Right lobe of liver (tissue), 6 donors: ENCODE results near the gene AURKAIP1. TPM values are rescaled to one million over a fixed set of nuclear protein-coding genes. Genes with fewer than 3 reads are reported as not detected.

Experiments used
- ATAC-seq, 4 donors: fragments of 200-7000 bp; cut with Tn5 transposase; one replicate each; pipeline ENCODE4 v1.9.1; 2020; ENCODE audit warnings: mild to moderate bottlenecking in 4 of 4, moderate library complexity in 4 of 4
- DNase-seq, 3 donors: peaks; one replicate each; pipeline ENCODE4 v3.0.0-alpha.2; 2020
- H3K27ac ChIP-seq, 3 donors: fragments of 200-600 bp; one replicate each; pipeline ENCODE4 v1.8.0; 2022
- H3K27me3 ChIP-seq, 2 donors: fragments of 200-600 bp; one replicate each; pipeline ENCODE4 v1.8.0; 2022
- H3K36me3 ChIP-seq, 4 donors: fragments of 200-600 bp; sonication (generic) in 1 of 4; one replicate each; pipeline versions ENCODE4 v1.5.1 to v1.8.0; 2017 to 2022; ENCODE audit warnings: control low read depth in 1 of 4
- H3K4me1 ChIP-seq, 4 donors: fragments of 200-600 bp; sonication (generic) in 1 of 4; one replicate each; pipeline versions ENCODE4 v1.5.1 to v1.8.0; 2017 to 2022; ENCODE audit warnings: control low read depth in 1 of 4
- H3K4me3 ChIP-seq, 3 donors: fragments of 200-600 bp; one replicate each; pipeline ENCODE4 v1.8.0; 2022
- H3K9me3 ChIP-seq, 4 donors: fragments of 200-600 bp; sonication (generic) in 1 of 4; one replicate each; pipeline versions ENCODE4 v1.5.1 to v1.8.0; 2017 to 2022; ENCODE audit warnings: control low read depth in 1 of 4
- CTCF ChIP-seq, 4 donors: fragments of 200-600 bp in 3 of 4; fragments of 450-650 bp in 1 of 4; IDR thresholded peaks; one replicate each; pipeline versions ENCODE4 v1.5.1 to v1.8.0; 2016 to 2022; ENCODE audit warnings: antibody characterized with exemption in 4 of 4, mild to moderate bottlenecking in 2 of 4
- POLR2A ChIP-seq: fragments of 450-650 bp; IDR thresholded peaks from one replicate; pipeline ENCODE4 v1.6.1; 2017; ENCODE audit warnings: antibody characterized with exemption, mild to moderate bottlenecking
- WGBS: methylation state at CpG from one replicate; pipeline ENCODE4 v1.1.6; 2018; ENCODE audit warnings: low coverage, low lambda C conversion rate; ENCODE audit not compliant: insufficient coverage; ENCODE audit errors: missing lambda C conversion rate; 5-methylcytosine and 5-hydroxymethylcytosine counted together
- intact Hi-C, 2 donors: fragments of 100-400 bp; cut with DNase I; formaldehyde crosslinking; loops; one replicate each; pipeline versions ENCODE4 v1.11.2 to v1.14.1; 2022
- total RNA-seq, 6 experiments: library from RNA; depleted of rRNA in 2 of 6; stranded (reverse); fragments of >200 nt in 2 of 6; fragmentation: NEBNext Ultra II Directional in 3 of 6; extraction: Animal tissue kit (Norgen Biotek cat#: 25700) in 3 of 6; gene quantifications; one replicate each; pipeline versions ENCODE4 v1.1.0 to v1.2.4, GENCODE V29; 2016 to 2023
- donor health status: DM: no; HTN: yes; CAD: no.
- donor health status: DM: no; HTN: no; CAD: no.
- donor health status: DM: no; HTN: no; CAD: no.
- donor health status: DM: no; HTN: yes; CAD: no.
- donor health status: DM: no; HTN: yes; CAD: no.

The AURKAIP1 gene
- total RNA-seq, 6 experiments from 2014 or later = 70.0 to 140 (median 104) TPM

DNA sequence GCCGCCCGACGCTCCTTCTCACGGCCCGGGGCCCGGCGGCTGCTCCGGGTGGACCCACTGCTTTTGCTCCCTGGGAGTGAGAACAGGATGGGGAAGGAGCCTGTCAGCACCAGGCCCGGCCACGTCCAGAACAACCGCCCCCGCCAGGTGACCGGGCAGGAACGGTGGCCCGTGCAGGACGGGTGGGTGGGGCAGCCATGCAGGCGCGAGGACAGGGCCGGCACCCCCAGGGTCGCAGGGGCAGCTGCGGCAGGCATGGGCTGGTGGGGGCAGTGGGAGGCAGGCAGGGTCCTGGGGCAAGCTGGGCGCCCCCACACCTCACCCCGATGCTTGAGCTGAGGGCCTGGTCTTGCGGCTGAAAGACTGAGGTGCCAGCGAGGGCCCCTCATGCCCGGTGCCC is 38.6 kb downstream of the AURKAIP1 start:
- TF ChIP-seq CTCF (IDR thresholded peaks at IDR 0.05) (no peak), POLR2A (no peak)
- Histone ChIP-seq H3K27ac (no peak overlapping the region), H3K4me1 (peaks cover 0 to 5% (median 0%) of the 10 kb centered on the region in 4 donors), H3K4me3 (no peak overlapping the region), H3K27me3 (no peaks in the 10 kb centered on the region), H3K9me3 (no peaks in the 10 kb centered on the region), H3K36me3 (peaks cover 0 to 15% (median 2%) of the 10 kb centered on the region in 4 donors)
- no peak for ATAC-seq
- intact Hi-C loops = no loop called here
- WGBS = no CpG with 5 or more reads among the region's 26 CpGs
- no peak for DNase-seq

GRCh38 chr1:1335792-1336248 is 39.2 kb downstream of the AURKAIP1 start:
- Histone ChIP-seq H3K27ac (no peak overlapping the region), H3K36me3 (peaks cover 0 to 15% (median 2%) of the 10 kb centered on the region in 4 donors), H3K9me3 (no peaks in the 10 kb centered on the region), H3K4me3 (no peak overlapping the region), H3K4me1 (peaks cover 0 to 5% (median 0%) of the 10 kb centered on the region in 4 donors), H3K27me3 (no peaks in the 10 kb centered on the region)
- 55% methylated on average over 2 of the region's 21 CpGs for whole genome bisulfite sequencing
- no peak for ATAC-seq
- no peak for DNase-seq
- intact Hi-C loops = no loop called here
- TF ChIP-seq POLR2A (no peak), CTCF (IDR thresholded peaks at IDR 0.05) (no peak)

DNA sequence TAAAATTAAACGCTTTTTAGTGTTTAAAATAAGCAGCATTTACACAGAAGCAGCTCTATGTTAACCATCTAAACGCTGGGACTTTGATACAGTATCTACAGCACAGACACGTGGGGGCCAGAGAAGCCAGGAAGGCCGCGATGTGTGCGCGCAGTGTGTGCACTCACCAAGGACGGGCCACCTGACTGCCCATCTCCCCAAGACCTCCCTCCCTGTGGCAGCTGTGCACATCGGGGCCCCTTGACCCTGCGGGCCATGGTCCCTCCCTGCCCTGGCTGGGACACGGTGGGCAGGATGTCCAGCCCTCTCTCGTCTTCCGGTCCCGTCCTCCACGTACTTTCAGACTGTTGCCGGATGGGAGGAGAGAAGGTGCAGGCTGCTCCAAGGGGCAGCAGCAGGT is 39.7 kb downstream of the AURKAIP1 start:
- H3K27me3 ChIP-seq = no peaks in the 10 kb centered on the region
- ATAC-seq (no peak), DNase-seq (no peak)
- H3K4me1 ChIP-seq = peaks cover 0 to 5% (median 0%) of the 10 kb centered on the region in 4 donors
- no peaks in the 10 kb centered on the region for H3K9me3 ChIP-seq
- peaks cover 0 to 15% (median 1%) of the 10 kb centered on the region in 4 donors for H3K36me3 ChIP-seq
- TF ChIP-seq CTCF (IDR thresholded peaks at IDR 0.05) (no peak), POLR2A (no peak)
- H3K27ac ChIP-seq = no peak overlapping the region
- WGBS = 60% methylated on average over 1 of the region's 16 CpGs
- intact Hi-C loops = no loop called here
- H3K4me3 ChIP-seq = no peak overlapping the region

DNA sequence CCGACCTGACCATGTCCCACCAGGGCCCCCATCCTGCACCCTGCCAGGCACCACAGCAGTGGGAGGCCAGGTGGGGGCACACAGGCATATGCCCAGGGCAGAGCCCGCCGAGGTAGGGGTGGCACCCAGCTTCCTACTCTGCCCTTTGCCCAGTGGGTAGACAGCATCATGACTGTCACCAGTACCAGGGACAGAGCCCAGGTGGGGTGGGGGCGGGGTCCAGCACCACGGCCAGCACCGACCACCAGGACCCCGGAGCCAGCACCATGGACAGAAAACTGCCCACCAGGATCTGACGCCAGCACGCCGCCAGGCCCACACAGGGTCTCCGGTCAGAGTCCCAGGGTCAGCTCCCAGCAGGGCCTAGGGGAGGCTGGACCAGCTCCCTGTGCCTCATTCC is 40.2 kb downstream of the AURKAIP1 start:
- intact Hi-C loops = no loop called here
- ATAC-seq (no peak), DNase-seq (no peak)
- H3K27me3 ChIP-seq = no peaks in the 10 kb centered on the region
- no peak overlapping the region for H3K27ac ChIP-seq
- 60% methylated on average over 1 of the region's 11 CpGs for WGBS
- peaks cover 0 to 5% (median 0%) of the 10 kb centered on the region in 4 donors for H3K4me1 ChIP-seq
- peaks cover 0 to 15% (median 1%) of the 10 kb centered on the region in 4 donors for H3K36me3 ChIP-seq
- no peak for TF ChIP-seq POLR2A
- TF ChIP-seq CTCF (IDR thresholded peaks at IDR 0.05) = no peak
- no peaks in the 10 kb centered on the region for H3K9me3 ChIP-seq
- no peak overlapping the region for H3K4me3 ChIP-seq
